Measurements from ENCODE around the gene BLOC1S2.
A peak's percentile ranks its signal among the peaks of the same experiment; 100 is the strongest.
"Not testable (repeated sequence)": the region's sequence is repeated elsewhere in the genome, so short reads cannot be mapped to it uniquely, and the experiment has no call there.

Gene BLOC1S2

DNA sequence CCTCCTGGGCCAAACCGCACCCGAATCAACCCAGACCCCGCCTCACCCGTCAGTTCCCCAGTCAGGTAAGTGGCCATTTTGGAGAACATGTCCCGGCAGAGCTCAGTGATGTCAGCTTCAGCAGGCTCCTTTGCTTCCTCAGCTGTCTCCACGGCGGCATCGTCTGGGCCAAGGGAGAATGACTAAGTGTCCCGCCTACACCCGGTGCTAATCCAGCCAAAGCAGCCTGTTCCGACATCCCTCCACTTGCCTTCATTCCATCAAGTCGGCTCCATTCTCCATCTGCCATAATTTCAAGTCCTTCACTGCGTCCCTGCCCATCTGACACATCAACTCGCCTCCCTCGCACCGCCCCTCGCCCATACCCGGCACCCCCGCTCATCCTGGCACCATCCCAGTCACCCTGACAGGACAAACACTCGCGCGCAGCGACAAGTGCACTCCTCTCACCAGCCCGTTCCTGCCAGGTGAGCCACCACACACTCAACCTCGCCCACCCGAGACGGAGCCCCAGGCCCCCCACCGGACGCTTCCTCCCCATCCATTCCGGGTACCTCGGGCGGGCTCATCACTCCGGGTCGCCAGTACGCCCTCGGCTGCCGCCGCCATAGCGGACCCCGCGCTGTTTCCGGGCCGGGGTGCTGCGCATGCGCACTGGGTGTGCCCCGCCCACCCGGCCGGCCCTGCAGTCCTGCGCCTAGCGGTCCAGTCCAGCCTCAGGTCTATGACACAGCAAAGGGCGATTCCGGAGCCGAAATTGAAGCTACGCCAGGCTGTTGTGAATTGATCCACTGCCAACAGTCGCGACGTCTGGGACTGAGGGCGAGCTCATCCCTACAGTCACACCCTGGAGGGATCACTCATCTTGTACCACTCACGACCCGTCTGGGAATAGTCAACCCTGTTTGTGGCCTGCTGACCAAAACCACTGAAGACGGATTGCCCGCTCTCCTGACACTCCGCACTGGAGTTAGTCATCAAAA is at the start of gene BLOC1S2:
TSS of gene BLOC1S2 (minus strand) at position 630 of the 983 bp plus-strand sequence. CDS start at position 609, 21 bp downstream.
- DNase-seq (ENCODE audit: low read depth), result peak; percentile 88

DNA sequence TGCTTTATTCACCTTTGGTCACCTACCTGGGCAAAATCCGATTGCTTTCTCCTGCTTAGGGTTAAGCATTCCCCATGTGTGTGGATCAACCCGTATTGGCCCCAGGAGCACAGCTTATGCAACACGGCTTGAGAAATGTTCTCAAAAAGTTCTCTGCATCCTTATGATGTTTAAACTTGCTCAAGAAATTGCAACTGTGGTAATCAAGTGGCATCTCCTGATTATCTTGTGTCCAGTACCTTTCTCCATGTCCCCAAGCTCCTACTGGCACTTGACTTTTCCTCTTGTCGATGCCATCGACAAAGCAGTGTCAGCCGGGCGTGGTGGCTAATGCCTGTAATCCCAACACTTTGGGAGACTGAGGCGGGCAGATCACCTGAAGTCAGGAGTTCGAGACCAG is 48.3 kb upstream of the BLOC1S2 start:
- no peak for DNase-seq (ENCODE audit: low read depth)

DNA sequence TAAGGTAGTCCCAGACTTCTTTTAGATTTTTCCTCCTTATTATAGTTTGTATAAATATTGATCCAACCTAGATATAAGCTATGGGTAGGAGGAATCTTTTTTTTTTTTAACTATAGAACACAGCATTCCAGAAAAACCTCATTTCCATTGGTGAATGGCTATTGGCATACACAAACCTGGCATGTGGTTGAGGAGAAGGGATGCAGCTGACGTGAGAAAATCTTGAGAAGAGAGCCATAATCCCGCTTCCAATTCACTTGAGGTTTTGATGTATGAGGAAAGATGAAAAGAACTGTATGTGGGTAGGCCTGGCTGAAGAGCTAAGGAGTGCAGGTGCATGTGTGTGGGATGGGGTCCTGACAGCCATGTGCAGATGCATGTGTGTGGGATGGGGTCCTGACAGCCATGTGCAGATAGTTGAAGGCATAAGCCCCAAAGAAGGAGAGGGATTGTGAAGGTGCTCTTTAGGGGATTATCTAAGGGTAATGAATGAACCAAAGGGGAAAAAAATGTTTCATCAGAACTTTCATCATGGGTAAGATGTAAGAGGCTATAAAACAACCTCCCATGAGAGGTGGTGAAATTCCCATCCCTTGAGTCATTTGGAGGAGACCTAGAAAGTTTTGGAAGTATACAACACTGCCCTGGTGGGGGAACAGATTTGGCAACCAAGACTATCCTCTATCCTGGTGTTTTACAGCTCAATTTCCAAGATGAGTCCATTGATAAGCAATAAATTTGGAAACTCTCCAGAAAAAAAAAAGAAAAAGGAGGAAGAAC is 47.4 kb upstream of the BLOC1S2 start:
- no peak for DNase-seq (ENCODE audit: low read depth)

DNA sequence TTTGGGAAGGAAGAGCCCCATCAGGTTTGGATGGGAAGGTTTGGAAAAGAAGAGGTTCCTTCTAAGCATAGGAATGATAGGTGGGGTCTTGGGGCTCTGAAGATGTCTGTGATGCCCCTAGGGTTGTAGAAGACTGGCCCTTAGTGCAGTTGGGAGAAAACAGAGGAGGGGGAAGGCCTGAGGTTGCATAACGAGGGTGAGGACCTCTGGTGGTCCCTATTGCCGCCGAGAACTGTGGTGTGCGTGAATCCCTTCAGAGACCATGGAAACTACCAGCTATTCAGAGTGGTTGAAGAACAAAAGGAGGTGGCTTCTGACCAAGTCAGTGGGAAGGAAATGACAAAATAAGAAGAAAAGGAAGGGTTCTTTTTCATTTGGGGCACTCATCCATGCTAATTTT is 46.6 kb upstream of the BLOC1S2 start:
- no peak for DNase-seq (ENCODE audit: low read depth)

DNA sequence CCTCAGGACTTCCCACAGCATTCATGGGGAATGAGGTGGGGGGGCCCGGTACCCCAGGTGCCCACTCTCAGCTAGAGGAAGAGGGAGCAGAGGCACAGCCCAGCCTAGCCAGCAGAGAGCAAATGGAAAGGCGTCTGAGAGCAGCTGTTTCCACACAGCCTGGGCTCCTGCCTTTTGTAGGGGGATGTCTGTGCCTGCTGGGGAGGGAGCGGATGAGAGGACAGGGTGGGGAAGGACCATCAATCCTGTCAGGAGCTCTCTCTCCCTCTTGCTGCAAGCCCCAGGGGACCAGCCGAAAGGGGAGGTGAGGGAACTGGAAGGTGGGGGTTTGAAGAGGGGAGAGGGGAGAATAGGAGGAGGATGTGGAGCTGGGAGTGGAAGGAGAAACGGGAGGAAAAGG is 43.6 kb upstream of the BLOC1S2 start, which contains the start of gene PKD2L1:
TSS of gene PKD2L1 (minus strand) at position 150 of the 400 bp plus-strand sequence. CDS start at position 25, 125 bp downstream.
- DNase-seq (ENCODE audit: low read depth), result no peak

DNA sequence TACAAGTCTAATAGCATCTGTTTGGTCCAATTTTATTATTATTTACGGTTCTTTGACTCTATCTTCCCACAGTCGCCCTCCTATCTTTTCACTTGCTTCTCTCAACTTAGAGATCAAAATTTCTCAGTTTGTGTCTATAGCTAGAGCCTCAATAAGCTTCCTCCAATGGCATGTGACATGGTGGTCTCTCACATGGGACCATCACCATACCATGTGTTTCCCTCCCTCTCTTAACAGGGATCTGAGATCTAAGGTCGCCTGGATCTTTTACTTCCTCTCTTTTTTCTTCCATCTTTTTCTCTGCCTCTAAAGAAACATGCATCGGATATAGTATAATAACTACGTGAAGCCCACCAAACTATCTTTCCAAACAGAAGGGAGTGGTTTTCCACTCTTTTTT is 41.7 kb upstream of the BLOC1S2 start:
- no peak for DNase-seq (ENCODE audit: low read depth)

DNA sequence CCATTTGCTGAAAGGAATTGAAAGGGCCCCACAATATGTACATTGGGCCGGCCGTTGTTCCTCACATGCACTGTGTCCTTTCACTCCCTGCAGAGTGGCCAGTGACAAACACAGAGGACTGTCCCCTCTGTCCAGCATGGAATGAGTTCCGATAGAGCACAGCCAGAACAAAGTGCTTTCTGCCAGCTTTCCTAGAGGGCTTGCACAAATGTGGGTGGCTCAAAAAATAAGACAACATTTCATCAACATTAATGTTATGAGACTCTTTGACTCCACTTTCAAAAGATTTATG is 41.2 kb upstream of the BLOC1S2 start:
- DNase-seq (ENCODE audit: low read depth), result no peak

DNA sequence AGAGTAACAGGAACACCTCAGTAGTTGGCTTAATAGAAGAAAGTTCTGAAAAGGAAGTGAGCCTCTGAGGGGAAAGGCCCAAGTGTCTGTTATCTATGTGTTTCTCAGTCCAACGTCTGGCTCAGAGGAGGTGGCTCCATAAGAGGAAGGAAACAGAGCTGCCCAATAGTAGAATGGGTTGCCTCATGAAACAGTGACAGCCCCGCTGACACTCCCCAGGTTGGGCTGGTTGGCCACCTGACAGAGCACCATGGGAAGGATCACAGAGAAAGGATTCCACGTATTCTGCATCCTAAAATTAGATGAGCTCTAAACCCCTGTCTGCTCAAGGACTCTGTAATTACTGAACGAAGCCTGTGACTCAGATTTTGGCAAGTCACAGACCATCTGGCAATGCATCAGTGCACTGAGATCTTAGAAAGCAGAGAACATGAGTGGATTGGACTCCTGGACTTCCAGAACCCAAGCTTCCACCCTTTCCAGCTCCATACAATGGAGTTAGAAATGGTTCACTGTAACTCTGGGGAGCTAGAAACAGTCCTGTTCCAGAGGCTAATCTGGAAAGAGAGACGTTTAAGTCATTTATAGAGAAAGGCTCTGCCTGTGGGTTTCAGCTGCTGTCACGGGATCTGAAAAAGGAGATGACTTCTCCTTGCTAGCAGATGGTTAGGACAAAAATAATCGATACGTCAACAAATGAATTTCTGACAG is 40.7 kb upstream of the BLOC1S2 start:
- no peak for DNase-seq (ENCODE audit: low read depth)

DNA sequence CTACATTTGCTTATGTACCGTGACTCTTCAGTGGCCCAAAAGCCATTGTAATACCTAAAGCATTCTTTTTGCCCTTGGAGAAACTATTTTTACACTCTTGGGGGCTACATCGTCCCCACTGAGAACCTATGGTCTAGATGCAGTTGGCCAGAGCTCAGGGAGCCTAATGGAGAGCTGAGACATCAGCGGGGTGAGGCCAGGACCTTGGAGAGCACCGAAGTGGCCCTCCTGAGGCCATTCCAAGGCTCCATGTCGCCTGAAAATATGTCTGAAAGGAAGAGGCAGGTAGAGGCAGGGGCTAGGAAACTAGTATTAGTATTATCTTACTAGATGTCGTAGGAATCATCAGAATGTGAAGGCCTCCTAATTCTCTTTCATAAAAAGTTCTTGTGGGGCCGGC is 38.7 kb upstream of the BLOC1S2 start:
- DNase-seq (ENCODE audit: low read depth), result no peak

DNA sequence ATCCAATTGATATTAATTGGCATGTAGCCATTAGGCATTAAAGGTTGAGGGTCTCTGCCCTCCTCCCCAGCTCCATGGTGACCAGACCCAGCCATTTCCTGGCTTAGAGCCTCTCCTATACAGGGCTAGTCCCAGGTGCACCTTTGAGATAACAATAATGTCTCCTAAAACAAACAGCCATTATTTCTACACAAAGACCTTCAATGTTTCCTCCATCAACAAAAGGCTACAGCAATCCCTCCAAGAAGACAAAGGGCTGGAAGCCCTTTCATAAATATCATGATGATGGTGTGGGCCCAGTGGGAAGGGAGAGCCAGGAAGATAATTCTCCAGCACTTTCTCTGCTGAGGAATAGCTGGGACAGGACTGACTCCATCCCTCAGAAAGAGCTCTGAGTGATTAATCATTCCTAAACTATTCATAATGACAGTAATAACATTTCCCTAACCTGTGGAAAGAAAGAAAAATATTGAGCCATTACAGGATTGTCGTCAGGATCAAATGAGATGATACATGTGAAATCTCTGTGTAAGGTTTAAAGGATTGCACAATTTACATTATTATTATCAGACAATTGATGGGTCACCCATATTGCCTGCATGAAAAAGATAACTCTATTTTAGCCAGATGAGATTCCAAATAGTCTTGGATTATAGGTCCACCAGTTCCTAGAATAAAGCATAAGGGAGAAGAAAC is 33.4 kb upstream of the BLOC1S2 start:
- DNase-seq (ENCODE audit: low read depth), result no peak

DNA sequence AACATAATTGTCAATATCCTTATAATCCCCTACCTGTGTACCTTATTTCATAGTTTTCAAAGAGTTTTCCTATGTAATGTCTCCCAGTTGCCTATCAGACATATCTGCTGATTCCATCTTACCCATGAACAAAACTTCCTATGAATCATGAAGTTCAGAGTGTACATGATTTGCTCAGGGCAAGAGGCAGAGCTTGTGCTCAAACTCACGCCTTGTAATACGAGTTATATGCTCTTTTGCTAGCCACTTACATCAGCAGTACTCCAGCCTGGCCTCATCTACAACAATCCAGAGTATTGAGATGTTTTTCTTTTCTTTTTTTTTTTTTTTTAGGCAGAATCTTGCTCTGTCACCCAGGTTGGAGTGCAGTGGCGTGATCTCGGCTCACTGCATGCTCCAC is 31.7 kb upstream of the BLOC1S2 start:
- DNase-seq (ENCODE audit: low read depth), result no peak

DNA sequence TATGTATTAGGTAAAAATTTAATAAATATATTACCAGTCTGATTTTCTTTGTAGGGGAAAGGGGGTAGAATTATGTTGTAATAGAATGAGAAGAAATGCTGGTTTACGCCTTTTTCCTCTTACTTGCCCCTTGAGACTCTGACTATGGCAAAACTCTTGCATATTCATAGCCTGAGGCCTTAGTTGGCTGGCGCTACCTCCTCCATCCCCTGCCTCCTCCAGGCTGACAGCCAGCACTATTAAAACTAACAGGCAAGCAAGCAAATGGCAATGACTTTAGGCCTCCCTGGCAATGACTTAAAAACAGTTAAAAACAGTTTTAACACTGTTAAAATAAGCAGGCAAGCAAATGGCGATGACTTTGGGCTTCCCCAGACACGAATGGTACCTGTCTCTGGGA is 29.1 kb upstream of the BLOC1S2 start:
- DNase-seq (ENCODE audit: low read depth), result no peak

DNA sequence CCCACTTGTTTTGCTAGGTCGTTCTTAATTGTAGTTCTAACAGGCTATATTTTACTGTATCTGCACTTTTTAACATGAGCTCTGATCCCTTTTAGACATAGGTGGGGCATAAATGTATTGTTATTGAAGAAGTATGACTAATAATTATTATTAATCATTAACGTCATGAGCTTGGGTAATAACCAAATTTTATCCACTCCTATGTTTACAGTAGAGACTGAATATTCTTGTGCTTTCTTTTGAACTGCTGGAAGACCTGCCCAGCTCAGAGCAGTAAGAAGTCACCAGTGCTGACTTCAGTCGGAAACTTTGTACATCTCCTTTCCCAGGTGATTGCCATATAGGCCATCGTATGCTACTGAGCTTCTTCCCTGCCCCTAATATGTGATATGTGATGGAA is 24.8 kb upstream of the BLOC1S2 start:
- no peak for DNase-seq (ENCODE audit: low read depth)

DNA sequence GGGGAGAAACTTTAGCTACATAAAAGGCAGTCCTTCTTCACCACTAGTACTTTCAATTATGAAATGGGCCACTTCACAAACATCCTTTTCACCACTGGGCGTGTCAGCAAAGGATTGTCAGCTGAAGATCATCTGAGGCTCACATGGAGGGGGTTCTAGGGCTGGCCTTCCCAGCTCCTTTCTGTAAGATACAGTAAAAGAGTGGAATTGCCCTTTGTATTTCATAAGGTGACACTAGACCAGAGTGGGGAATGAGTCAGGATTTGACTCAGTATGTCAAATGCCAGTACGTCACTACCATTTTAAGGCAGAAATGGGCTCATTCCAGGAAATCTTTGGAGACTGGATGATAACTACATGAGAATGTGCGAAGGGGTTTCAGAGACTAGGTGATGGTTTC is 21.2 kb upstream of the BLOC1S2 start:
- peak; percentile 45 for DNase-seq (ENCODE audit: low read depth)

DNA sequence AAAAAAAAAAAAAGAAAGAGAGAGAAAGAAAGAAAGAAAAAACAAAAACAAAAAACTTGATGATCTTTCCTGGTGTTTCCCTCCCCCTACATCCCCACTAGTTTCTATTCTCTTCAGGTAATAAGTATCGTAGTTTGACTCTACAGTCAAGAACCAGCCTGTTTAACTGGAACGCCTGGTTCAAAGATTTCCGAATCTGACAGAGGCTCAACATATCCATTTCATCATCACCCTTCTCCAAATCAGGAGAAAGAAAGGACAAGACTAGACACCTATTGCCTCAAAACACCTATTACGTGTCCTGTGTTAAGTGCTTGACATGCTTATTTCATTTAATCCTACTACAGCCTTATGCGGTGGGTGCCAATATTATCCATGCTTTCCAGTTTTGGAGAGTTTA is 20.4 kb upstream of the BLOC1S2 start:
- DNase-seq (ENCODE audit: low read depth), result no peak

DNA sequence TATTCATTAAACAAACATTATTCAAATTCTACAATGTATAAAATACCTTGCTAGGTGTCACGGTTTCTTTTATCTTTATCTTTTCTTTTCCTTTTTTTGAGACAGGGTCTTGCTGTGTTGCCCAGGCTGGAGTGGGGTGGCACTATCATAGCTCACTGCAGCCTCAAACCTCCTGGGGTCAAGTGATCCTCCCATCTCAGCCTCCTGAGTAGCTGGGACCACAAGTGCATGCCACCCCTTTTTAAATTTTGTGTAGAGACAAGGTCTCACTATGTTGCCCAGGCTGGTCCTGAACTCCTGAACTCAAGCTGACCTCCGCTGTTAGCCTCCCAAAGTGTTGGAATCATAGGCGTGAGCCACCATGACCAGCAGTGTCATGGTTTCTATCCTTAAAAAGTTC is 17.9 kb upstream of the BLOC1S2 start:
- DNase-seq (ENCODE audit: low read depth), result no peak

DNA sequence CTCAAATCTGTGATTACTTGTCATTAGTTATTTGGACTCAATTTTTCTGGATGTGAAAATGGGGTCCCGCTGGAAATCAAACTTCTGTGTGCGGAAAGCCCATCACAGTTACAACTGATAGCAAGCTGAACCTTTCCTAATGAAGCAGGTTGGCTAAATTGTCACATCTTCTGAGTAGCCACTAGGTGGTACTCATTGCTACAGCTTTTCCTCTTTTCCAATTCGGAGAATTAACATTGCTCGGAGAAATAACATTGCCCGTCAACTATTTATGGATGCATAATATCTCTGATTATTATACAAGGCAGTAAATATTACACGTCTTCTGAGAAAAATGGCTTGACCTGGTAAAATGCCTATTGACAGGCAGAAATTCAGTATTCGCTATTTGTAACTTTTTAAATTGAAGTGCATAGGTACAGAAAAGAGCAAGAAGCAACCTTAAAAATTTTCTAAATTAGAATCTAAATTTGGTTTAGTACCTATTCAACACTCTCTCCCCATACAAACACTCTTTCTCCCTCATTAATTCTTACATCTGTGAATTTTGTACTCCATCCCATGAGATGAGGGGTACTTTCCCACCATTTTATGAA is 17.3 kb upstream of the BLOC1S2 start:
- peak; percentile 29 for DNase-seq (ENCODE audit: low read depth)

DNA sequence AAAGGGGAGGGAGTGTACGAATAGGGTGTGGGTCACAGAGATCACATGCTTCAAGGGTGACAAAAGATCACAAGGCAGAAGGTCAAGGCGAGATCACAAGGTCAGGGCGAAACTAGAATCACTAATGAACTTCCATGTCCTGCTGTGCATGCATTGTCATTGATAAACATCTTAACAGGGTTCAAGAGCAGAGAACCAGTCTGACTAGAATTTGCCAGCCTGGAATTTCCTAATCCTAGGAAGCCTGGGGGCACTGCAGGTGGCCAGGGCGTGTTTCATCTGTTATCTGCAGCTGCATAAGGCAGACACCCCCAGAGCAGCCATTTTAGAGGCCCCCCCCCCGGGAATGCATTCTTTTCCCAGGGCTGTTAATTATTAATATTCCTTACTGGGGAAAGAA is 14.6 kb upstream of the BLOC1S2 start:
- DNase-seq (ENCODE audit: low read depth), result not testable (repeated sequence)

DNA sequence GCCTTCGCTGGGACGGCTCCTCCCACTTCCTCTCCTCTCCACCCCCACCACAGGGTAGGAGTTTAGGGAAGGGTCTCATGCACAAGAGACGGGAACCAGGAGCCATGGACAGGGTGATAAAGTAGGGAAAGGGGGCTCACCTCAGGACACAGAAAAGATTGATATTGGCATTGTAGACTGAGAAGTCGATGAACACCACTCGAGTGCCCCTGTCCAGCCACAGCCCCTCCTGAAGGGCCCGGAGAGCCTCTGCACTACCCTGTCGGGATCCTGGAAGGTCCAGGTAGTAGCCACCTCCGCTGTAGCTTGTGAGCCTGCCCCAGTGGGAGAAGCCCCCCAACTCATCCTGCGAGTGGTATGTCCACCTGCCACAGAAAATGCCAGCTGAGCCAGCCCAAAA is 10.8 kb upstream of the BLOC1S2 start:
- DNase-seq (ENCODE audit: low read depth), result no peak

DNA sequence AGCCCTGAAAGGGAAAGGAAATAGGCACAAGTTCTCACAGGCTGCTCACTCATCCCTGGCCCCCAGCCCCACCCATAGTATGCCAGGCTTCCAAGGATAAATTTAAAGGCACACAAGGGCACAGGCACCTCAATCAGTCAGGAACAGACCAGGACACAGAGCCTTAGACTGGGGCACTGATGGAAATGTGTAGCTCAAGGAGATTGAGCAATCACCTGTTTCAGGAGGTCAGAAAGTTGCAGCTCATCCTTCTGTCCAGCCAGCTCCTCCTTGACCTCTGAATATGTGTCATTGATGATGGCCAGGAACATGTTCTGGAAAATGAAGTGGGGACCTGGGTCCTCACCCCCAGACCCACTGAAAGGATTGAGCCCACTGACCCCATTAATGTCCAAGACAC is 6.6 kb upstream of the BLOC1S2 start:
- no peak for DNase-seq (ENCODE audit: low read depth)

DNA sequence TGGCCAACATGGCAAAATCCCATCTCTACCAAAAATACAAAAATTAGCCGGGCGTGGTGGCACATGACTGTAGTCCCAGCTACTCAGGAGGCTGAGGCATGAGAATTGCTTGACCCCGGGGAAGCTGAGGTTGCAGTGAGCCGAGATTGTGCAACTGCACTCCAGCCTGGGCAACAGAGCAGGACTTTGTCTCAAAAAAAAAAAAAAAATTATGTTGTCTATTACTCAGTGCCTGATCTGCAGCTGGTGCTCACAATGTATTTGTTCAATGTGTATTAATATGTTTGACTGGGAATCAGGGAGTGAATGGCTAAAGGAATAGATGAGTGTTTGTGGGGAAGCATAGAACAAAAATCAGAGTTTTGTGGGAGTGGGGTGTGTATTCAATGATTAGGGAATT is 5.8 kb upstream of the BLOC1S2 start:
- peak; percentile 37 for DNase-seq (ENCODE audit: low read depth)

DNA sequence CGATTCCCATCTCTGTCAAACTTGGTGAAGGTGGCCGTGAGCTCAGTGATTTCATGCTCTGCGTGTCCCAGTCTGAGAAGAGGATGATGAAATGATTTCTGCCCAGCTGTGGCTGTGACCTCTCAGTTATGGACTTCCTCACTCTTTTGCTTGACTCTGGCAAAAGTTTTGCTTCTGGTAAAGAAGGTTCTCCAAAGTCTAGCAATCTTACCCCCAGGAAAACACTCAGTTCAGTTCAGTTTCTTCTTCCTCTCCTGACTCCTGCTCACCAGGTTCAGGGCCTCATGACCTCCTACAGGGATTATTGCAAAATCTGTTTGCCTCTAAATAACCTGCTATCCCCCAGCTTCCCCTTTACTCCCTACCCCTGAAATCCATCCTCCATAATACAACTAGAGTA is 4.9 kb upstream of the BLOC1S2 start:
- DNase-seq (ENCODE audit: low read depth), result no peak

Measured in amniotic epithelial cell (primary cell).